ENCODE data around the gene TNFSF10.
"Not testable (repeated sequence)": the region's sequence is repeated elsewhere in the genome, so short reads cannot be mapped to it uniquely, and the experiment has no call there.

Gene TNFSF10

GRCh38 chr3:172522871-172523818 lies at the start of gene TNFSF10:
Gene TNFSF10 (minus strand): TSS chr3:172523430. CDS start chr3:172523384, 46 bp downstream.
- no peak for FAIRE-seq

GRCh38 chr3:172569128-172570008 lies 46.1 kb upstream of the TNFSF10 start:
- FAIRE-seq, result no peak

- FAIRE-seq, result no peak
Observed at GRCh38 chr3:172568701-172569100, 45.5 kb upstream of the TNFSF10 start.

GRCh38 chr3:172566785-172567184 lies 43.6 kb upstream of the TNFSF10 start:
- FAIRE-seq, result not testable (repeated sequence)

GRCh38 chr3:172564499-172564898 lies 41.3 kb upstream of the TNFSF10 start:
- FAIRE-seq, result no peak

GRCh38 chr3:172562871-172563865 lies 39.9 kb upstream of the TNFSF10 start:
- FAIRE-seq, result no peak

- no peak for FAIRE-seq
Observed at GRCh38 chr3:172561897-172562640, 38.8 kb upstream of the TNFSF10 start.

- FAIRE-seq, result no peak
Observed at GRCh38 chr3:172560586-172560985, 37.4 kb upstream of the TNFSF10 start.

- no peak for FAIRE-seq
Observed at GRCh38 chr3:172560026-172560425, 36.8 kb upstream of the TNFSF10 start.

- no peak for FAIRE-seq
Observed at GRCh38 chr3:172559020-172559419, 35.8 kb upstream of the TNFSF10 start.

- FAIRE-seq, result no peak
Observed at GRCh38 chr3:172557515-172558220, 34.4 kb upstream of the TNFSF10 start.

GRCh38 chr3:172553526-172554252 lies 30.5 kb upstream of the TNFSF10 start:
- FAIRE-seq, result no peak

- FAIRE-seq, result no peak
Observed at GRCh38 chr3:172552607-172553006, 29.4 kb upstream of the TNFSF10 start.

- FAIRE-seq, result no peak
Observed at GRCh38 chr3:172551874-172552273, 28.6 kb upstream of the TNFSF10 start.

GRCh38 chr3:172550347-172550943 lies 27.2 kb upstream of the TNFSF10 start:
- FAIRE-seq, result no peak

GRCh38 chr3:172549144-172549543 lies 25.9 kb upstream of the TNFSF10 start:
- FAIRE-seq, result no peak

GRCh38 chr3:172546628-172547214 lies 23.5 kb upstream of the TNFSF10 start:
- FAIRE-seq, result no peak

- no peak for FAIRE-seq
Observed at GRCh38 chr3:172546105-172546504, 22.9 kb upstream of the TNFSF10 start.

- FAIRE-seq, result no peak
Observed at GRCh38 chr3:172544404-172544803, 21.2 kb upstream of the TNFSF10 start.

Measured in G401.6 (cell line).